Stomach smooth muscle (tissue), 2 donors: ENCODE data around the gene F10.

Experiments used
- H3K27ac ChIP-seq: one replicate; pipeline ENCODE4 v1.7.0; 2013; ENCODE audit warnings: mild to moderate bottlenecking, low read length, inconsistent platforms
- H3K27me3 ChIP-seq, 2 donors: one replicate each; pipeline ENCODE4 v1.7.0; 2013; ENCODE audit warnings: low read length in 2 of 2; ENCODE audit not compliant: insufficient read depth in 2 of 2, control insufficient read depth in 1 of 2
- H3K36me3 ChIP-seq, 2 donors: one replicate each; pipeline ENCODE4 v1.7.0; 2013; ENCODE audit warnings: low read length in 2 of 2; ENCODE audit not compliant: control insufficient read depth in 2 of 2, insufficient read depth in 2 of 2
- H3K4me1 ChIP-seq: one replicate; pipeline ENCODE4 v1.7.0; 2013; ENCODE audit warnings: low read length; ENCODE audit not compliant: control insufficient read depth, insufficient read depth
- H3K4me3 ChIP-seq, 2 donors: one replicate each; pipeline ENCODE4 v1.7.0; 2013; ENCODE audit warnings: low read length in 2 of 2
- H3K9ac ChIP-seq, 2 donors: one replicate each; pipeline ENCODE4 v1.7.0; 2013; ENCODE audit warnings: low read length in 2 of 2, mild to moderate bottlenecking in 1 of 2
- H3K9me3 ChIP-seq, 2 donors: one replicate each; pipeline ENCODE4 v1.7.0; 2013; ENCODE audit warnings: low read length in 2 of 2; ENCODE audit not compliant: control insufficient read depth in 2 of 2
- donor health status: healthy.
- donor health status: Pancreatic carcinoma.

The F10 gene

DNA sequence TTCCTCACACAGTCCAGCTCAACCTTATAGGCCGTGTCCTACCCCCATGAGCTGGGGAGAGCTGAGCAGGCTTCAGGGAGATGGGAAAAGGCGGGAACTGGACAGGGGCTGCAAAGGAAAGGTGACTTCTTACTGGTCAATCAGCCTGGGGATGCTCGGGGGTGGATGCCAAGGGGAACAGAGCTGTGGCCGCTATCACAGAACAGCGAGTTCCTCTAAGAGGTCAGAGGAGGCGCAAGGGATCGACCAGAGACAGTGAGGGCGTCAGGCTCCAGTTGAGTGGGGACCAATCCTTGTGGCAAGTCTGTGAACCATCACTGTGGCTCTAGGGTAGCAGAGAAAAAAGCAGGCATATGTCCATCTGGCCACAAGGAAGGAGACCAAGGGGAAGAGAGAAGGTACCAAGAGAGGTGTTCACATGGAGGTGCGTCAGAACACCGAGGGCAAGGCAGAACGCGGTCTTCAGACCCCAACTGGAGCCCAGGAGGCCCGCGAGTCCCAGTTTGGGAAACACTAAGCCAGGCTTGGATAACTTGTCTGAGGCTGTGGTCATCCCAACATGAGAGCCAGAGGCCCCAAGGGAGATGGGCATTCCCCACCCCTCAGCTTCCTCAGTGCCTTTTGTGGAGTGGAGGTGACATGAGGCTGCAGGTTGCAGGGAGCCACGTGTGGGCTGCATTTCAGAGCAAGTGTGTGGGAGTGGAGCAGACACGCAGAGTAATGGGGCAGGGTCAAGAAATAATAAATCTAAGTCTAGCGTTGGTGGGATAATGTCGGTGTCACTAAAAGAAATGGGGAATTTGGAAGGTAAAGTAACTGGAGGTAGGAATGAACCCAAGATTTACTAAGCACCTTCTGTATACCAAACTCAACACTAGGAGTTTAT, 3.9 kb downstream of the F10 start:
- H3K27me3 ChIP-seq, result peaks cover 13% of the 10 kb centered on the region in 2 donors
- H3K4me1 ChIP-seq, result peaks cover 9% of the 10 kb centered on the region
- no peaks in the 10 kb centered on the region for H3K36me3 ChIP-seq
- H3K27ac ChIP-seq, result no peak overlapping the region
- no peak overlapping the region for H3K4me3 ChIP-seq
- no peaks in the 10 kb centered on the region for H3K9me3 ChIP-seq
- no peak overlapping the region for H3K9ac ChIP-seq

DNA sequence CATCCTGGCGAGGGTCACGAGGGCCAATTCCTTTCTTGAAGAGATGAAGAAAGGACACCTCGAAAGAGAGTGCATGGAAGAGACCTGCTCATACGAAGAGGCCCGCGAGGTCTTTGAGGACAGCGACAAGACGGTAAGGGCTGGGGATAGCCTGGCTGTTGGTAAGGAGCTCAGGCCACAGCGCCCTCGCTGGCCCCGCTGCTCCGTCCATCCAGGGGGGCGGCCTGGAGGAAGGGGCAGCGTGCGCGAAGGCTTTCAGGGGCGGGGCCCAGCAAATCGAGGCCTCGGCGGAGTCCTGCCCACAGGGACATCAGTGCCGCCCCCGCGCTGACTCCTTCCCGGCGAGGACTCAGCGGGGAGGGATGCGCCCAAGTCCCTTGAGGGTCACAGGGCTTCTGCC, 6.9 kb downstream of the F10 start:
- no peaks in the 10 kb centered on the region for H3K36me3 ChIP-seq
- no peak overlapping the region for H3K27ac ChIP-seq
- H3K4me1 ChIP-seq, result peaks cover 6% of the 10 kb centered on the region
- peaks cover 13% of the 10 kb centered on the region in 2 donors for H3K27me3 ChIP-seq
- no peak overlapping the region for H3K9ac ChIP-seq
- H3K4me3 ChIP-seq, result peak overlapping the region; percentile 43 to 67
- no peaks in the 10 kb centered on the region for H3K9me3 ChIP-seq

DNA sequence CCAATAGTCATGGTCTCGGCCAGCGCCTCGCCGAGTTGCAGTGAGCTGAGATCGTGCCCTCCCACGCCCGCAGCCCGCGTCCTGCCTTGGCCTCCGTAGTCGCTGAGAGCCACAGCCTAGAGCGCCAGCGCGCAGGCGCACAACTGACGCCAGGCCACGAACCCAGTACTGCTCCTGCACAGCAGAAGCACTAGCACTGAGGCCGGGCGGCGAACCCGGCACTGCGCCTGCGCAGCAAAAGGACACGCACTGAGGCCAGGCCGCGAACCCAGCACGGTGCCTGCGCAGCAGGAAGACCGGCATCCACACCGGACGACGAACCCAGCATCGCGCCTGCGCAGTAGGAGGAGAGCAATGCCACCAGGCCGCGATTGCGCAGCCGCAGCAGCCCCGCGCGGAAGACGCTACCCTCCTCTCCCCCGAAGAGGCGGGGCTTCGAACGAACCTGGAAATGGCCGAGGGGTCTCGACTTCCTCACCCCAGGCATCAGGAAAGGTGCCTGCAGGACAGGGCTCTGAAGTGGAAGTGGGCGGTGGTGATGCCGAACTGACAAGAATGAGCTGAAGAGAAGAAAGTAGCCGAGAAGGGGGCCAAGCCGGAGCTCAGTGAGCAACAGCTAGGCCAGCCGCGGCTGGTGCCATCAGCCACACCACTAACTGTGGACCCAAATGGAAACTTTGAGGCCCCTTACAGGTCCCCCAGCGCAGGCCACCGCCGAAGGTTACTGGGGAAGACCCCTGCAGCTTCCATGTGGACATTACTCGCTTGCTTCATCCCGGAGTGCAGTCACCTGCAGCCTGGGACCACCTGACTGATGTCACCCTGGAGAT, 7.5 kb downstream of the F10 start:
- H3K27ac ChIP-seq, result no peak overlapping the region
- H3K36me3 ChIP-seq, result no peaks in the 10 kb centered on the region
- H3K4me1 ChIP-seq, result peaks cover 6% of the 10 kb centered on the region
- H3K9ac ChIP-seq, result no peak overlapping the region
- no peaks in the 10 kb centered on the region for H3K9me3 ChIP-seq
- H3K27me3 ChIP-seq, result peaks cover 13% of the 10 kb centered on the region in 2 donors
- H3K4me3 ChIP-seq, result peak overlapping the region; percentile 43 to 67

DNA sequence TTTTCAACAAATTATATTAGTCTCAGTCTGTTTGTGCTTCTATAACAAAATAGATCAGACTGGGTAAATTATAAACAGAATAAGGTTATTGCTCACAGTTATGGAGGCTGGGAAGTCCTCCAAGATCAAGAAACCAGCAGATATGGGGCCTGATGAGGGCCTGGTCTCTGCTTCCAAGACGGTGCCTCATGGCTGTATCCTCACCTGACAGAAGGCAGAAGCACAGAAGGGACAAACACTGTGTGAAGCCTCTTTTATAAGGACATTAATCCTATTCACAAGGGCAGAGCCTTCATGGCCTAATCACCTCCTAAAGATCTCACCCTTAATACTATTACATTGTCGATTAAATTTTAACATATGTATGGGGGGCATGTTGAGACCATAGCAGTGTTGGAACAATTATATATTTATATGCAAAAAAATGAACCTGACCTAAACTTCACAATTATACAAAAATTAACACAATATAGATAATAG, 12.7 kb downstream of the F10 start:
- peaks cover under 1 to 6% of the 10 kb centered on the region in 2 donors for H3K27me3 ChIP-seq
- H3K9ac ChIP-seq, result no peak overlapping the region
- H3K4me3 ChIP-seq, result no peak overlapping the region
- peaks cover under 1% of the 10 kb centered on the region for H3K4me1 ChIP-seq
- H3K9me3 ChIP-seq, result no peaks in the 10 kb centered on the region
- no peaks in the 10 kb centered on the region for H3K36me3 ChIP-seq
- no peak overlapping the region for H3K27ac ChIP-seq

DNA sequence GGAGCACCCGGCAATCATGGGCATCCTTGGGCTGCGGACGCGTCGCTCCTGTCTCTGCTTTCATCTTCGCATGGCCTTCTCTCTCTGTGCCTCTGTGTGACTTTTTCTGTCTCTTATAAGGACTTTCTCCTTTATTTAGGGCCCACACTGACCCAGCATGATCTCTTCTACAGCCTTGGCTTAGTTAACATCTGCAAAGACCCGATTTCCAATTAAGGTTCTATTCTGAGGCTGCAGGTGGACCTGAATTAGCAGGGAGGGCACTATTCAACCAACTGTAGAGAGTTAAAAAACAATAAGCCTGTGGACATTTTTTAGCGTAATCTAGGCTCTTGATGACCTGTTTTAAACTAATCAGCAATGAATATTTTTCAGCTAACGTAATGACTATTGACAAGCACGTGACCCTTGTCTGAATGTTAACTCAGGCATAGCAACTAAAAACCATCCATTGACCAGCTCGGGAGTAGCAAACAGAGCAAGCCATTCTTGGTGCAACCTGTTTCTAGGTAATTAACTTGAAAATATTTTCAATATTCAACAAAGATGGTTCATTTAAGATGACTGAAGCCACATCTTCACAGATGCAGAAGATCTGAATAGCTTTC, 15.2 kb downstream of the F10 start:
- Histone ChIP-seq H3K4me1 (no peaks in the 10 kb centered on the region), H3K4me3 (no peak overlapping the region), H3K36me3 (no peaks in the 10 kb centered on the region), H3K9me3 (no peaks in the 10 kb centered on the region), H3K27me3 (peaks cover 0 to 3% of the 10 kb centered on the region in 2 donors), H3K9ac (no peak overlapping the region), H3K27ac (no peak overlapping the region)

DNA sequence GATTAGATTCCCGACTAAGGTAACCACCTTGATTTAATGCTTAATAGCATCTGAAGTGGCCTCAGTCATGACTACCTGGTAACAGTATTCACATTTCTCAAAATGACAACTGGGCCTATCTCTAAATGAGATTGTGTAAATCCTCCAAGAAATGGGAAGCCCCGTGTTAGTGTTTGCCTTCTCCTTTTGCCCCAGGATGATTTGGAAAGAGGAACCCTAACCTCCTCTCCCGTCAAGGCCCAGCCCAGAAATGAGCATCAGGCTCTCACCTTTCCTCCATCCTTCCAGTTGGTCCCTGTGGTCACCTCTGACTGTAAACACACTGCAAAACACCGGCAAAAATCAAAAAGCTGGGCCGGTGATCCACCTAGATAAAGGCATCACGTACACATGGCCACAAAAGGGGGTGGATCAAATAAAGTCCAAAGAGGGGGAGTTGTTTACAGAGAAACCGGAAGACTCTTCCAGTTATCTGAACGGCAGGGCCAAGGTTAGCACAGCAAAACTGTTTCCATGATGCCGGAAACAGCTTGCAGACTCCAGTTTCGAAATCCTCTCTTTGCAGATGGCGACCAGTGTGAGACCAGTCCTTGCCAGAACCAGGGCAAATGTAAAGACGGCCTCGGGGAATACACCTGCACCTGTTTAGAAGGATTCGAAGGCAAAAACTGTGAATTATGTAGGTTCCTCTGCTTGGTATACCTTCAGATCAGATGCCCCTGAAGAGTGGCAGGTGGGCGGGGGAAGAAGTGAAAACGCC, 16.4 kb downstream of the F10 start:
- Histone ChIP-seq H3K4me3 (no peak overlapping the region), H3K27me3 (peaks cover 0 to 3% of the 10 kb centered on the region in 2 donors), H3K9me3 (no peaks in the 10 kb centered on the region), H3K4me1 (no peaks in the 10 kb centered on the region), H3K27ac (no peak overlapping the region), H3K9ac (no peak overlapping the region), H3K36me3 (no peaks in the 10 kb centered on the region)

DNA sequence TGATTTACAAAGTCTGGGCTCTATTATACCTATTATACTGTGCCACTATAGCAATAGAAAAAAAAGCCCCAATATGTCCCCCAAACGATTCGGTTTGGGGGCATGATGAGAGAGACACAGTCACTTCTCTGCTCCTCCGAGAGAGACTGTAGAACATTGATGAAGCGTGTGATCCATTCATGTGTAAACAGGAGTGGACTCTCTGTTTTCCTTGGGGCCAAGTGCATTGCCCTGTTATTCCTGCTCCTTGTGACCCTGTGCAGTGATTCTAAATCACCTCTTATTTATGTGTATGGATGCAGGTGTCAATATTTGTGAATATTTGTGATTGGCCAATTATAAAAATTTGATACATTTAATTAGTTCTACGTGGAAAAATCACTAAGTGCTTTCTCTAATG, 17.0 kb downstream of the F10 start:
- Histone ChIP-seq H3K36me3 (no peaks in the 10 kb centered on the region), H3K27ac (no peak overlapping the region), H3K9me3 (no peaks in the 10 kb centered on the region), H3K9ac (no peak overlapping the region), H3K4me3 (no peak overlapping the region), H3K4me1 (no peaks in the 10 kb centered on the region), H3K27me3 (peaks cover 0 to 3% of the 10 kb centered on the region in 2 donors)

DNA sequence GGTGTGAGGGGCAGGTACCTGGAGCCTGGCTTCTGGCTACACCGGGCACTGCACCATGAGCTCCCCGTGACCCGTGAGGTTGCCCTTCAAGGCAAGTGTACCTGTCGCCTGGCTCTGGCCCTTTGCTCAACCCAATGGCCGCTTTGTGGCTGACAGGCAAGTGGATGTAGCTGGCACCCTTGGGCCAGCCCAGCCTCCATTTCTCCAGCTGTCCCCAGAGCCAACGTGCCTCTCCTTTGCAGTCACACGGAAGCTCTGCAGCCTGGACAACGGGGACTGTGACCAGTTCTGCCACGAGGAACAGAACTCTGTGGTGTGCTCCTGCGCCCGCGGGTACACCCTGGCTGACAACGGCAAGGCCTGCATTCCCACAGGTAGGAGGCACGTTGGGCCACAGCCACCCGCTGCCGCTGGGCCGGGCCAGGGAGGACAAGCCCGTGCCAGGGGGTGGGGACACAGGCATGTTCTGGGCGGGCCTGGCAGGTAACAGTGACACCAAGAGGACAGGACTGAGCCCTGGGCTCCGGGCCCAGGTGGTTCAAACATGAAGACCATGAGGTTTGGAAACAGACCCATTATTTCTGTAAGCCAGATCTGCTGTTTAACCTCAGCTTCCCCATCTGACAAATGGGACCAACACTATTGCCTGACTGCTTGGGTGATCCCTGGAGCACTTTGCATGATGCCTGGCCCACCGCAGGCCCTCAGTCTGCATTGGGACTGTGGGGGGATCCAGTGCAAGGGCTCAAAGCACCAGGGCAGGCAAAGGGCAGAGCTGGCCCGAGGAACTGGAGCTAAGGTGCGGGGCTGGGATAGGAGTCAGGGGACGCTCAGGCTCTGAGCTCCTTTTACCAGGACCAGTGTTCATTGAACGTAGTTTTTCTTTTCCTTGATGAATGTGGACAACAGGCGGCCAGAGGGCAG, 18.3 kb downstream of the F10 start:
- no peak overlapping the region for H3K4me3 ChIP-seq
- H3K27me3 ChIP-seq, result peaks cover 0 to 3% of the 10 kb centered on the region in 2 donors

DNA sequence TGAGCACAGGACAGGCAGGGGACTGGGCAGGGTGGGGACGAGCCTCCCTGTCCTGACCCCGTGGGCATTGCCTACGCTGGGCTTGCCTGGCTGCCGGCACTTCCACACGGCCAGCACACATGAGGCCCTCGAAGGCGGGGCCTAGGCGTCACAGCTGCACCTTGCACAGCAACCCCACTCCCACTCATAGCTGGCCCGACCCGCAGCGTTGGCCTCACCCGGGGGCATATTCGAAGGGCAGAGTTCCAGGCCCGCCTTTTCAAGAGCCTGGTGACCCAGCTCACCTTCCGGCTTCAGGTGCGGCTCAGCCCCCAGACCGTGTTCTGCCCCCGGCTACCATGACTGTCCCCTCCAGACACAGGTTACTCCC, 19.0 kb downstream of the F10 start:
- Histone ChIP-seq H3K36me3 (no peaks in the 10 kb centered on the region), H3K9ac (no peak overlapping the region), H3K4me1 (no peaks in the 10 kb centered on the region), H3K27me3 (peaks cover 0 to 3% of the 10 kb centered on the region in 2 donors), H3K27ac (no peak overlapping the region), H3K9me3 (no peaks in the 10 kb centered on the region), H3K4me3 (no peak overlapping the region)

More for the DNA sequence above, 18.3 kb downstream of the F10 start:
- H3K9me3 ChIP-seq, result no peaks in the 10 kb centered on the region
- no peak overlapping the region for H3K9ac ChIP-seq
- H3K4me1 ChIP-seq, result no peaks in the 10 kb centered on the region
- H3K27ac ChIP-seq, result no peak overlapping the region
- no peaks in the 10 kb centered on the region for H3K36me3 ChIP-seq
